Kidney epithelial cell (primary cell): ENCODE results near the gene PI4KB. TPM values are rescaled to one million over a fixed set of nuclear protein-coding genes. Genes with fewer than 3 reads are reported as not detected.

Experiments used
- DNase-seq: peaks from one replicate; pipeline ENCODE4 v3.0.0-alpha.2; 2010; ENCODE audit warnings: low read depth
- H3K27me3 ChIP-seq: 2 replicates; pipeline ENCODE4 v1.6.0; 2011; ENCODE audit warnings: low read length; ENCODE audit not compliant: control insufficient read depth, insufficient read depth
- H3K36me3 ChIP-seq: 2 replicates; pipeline ENCODE4 v1.5.1; 2011; ENCODE audit warnings: low read length; ENCODE audit not compliant: control insufficient read depth, insufficient read depth
- H3K4me3 ChIP-seq: 2 replicates; pipeline ENCODE4 v1.5.1; 2011; ENCODE audit warnings: low read depth, mild to moderate bottlenecking, control low read depth, low read length
- total RNA-seq: library from RNA; depleted of rRNA; stranded (reverse); fragments of >200 nt; gene quantifications from 2 replicates; pipeline ENCODE4 v1.2.3, GENCODE V29; 2015
- TF ChIP-seq, protein P1 (sequence below): IDR thresholded peaks from 2 replicates; pipeline ENCODE4 v1.5.1; 2011; ENCODE audit warnings: mild to moderate bottlenecking, moderate library complexity, low read length, control low read depth, inconsistent platforms; ENCODE audit not compliant: insufficient read depth, poor library complexity, severe bottlenecking

Gene PI4KB
- total RNA-seq, 1 donor from 2014 or later = 44.1 TPM

DNA sequence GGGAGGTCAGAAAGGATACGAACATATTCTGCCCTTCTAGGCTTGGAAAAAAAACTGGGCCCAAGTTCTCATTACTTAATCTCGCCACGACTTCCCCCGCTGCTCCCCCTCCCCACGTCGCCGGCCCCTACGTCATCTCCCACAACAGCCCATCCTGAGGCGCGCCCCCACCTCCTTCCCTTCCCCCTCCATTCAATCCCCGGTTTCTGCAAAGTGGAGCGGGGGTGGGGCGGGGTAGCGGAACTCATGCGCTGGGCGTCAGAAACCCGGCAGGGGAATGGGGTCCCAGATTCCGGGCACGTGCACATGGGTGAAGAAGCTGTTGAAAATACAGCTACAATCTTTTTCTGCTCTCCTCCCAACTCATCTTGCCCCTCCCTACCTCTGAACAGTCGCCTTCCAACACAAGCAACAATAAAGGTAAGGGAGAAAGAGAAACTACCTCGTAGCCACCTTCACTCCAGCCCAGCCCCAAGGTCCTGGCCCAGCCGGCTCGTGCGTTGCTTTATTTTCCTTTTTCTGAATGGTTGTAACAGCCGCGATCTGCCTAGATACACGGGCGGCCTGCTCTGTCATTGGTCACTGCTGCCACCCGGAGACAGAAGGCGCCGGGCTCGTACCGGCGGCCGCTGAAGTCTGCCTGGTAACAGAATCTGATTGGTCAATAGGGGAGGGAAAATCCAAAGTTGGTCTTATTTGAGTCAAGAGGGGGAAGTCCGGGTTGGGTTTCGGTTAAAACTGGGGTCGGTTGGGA is 19.7 kb upstream of the PI4KB start, which contains the start of gene RFX5:
Gene RFX5 (minus strand): TSS at position 484 of the 754 bp plus-strand sequence. CDS start 932 bp downstream, outside the sequence.
- TF ChIP-seq, protein P1, sequence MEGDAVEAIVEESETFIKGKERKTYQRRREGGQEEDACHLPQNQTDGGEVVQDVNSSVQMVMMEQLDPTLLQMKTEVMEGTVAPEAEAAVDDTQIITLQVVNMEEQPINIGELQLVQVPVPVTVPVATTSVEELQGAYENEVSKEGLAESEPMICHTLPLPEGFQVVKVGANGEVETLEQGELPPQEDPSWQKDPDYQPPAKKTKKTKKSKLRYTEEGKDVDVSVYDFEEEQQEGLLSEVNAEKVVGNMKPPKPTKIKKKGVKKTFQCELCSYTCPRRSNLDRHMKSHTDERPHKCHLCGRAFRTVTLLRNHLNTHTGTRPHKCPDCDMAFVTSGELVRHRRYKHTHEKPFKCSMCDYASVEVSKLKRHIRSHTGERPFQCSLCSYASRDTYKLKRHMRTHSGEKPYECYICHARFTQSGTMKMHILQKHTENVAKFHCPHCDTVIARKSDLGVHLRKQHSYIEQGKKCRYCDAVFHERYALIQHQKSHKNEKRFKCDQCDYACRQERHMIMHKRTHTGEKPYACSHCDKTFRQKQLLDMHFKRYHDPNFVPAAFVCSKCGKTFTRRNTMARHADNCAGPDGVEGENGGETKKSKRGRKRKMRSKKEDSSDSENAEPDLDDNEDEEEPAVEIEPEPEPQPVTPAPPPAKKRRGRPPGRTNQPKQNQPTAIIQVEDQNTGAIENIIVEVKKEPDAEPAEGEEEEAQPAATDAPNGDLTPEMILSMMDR = no peak
- H3K27me3 ChIP-seq = no peaks in the 10 kb centered on the region
- no peaks in the 10 kb centered on the region for H3K36me3 ChIP-seq
- peak; percentile 92 for DNase-seq
- peak within 1 kb of the TSS; percentile 61 for H3K4me3 ChIP-seq

DNA sequence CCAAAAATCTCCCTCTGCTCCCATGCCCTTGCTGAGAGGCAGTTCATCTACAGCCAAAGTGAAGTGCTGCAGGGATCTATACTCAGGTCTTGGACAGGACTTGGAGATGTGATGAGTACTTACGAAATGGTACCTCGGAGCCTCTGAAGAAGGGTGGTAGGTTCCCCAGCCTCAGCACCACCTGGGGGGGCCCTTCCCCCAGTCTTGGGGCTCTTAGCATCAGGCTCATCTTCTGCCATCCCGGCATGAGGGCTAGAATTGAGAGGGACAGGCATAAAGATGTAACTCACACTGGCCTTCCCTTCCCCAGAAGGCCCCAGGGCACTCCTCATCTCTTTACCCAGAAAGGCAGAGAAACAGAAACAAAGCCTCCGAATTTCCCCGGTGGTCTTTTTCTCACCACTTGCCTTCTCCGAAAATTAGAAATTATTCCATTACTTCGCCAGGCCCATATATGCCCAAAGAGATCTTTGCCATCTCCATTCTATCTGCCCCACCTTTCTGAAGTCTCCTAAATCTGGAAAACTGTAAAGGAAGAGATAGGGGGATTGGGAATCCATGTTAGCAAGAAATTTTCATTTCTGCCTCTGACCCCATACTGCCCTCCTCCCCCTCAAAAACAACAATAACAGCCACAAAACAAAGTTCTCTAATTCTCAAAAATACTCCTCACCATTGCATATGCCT is 19.0 kb upstream of the PI4KB start:
- H3K36me3 ChIP-seq = no peaks in the 10 kb centered on the region
- H3K27me3 ChIP-seq = no peaks in the 10 kb centered on the region
- TF ChIP-seq, protein P1 = no peak
- no peak for DNase-seq
- peak overlapping the region; percentile 61 for H3K4me3 ChIP-seq

DNA sequence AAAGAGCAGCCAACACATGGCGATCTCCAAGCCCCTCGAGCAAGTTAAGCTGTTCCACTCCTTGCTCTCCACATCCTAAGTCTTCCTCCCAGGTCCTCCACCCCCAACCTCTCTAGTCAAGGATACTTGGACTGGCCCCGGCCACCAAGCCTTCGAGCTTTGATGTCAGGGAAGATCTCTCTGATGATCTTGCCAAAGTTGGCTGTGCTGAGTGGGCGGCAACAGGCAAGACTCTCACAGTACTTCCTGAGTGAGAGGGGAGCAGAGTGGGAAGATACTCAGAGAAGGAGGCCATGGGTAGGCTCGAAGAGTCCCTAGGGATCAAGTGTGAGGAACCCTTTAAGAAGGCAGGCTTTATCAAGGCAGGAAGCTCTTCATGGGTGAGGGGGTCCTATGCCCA is 17.1 kb upstream of the PI4KB start:
- no peaks in the 10 kb centered on the region for H3K27me3 ChIP-seq
- DNase-seq = no peak
- no peak overlapping the region for H3K4me3 ChIP-seq
- H3K36me3 ChIP-seq = no peaks in the 10 kb centered on the region
- TF ChIP-seq, protein P1 = no peak

DNA sequence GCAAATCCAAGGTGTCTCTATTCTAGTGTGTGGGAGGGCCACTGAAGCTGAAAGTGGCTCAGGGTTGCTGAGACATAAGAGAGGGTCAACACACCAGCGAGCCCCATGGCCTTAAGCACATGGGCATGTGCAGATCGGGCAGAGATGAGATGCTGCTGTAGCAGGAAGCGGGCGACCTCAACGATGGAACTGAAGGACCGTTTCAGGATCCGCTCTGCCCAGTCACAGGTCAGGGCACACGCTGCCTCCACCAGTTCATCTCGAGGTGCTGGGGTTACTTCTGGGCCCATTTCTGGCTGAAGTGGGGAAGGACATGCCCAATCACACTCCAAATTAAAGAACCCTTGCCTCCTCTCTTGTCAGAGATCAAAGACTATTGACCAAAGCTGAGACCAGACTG is 16.4 kb upstream of the PI4KB start:
- Histone ChIP-seq H3K27me3 (no peaks in the 10 kb centered on the region), H3K36me3 (no peaks in the 10 kb centered on the region), H3K4me3 (no peak overlapping the region)
- DNase-seq = no peak
- TF ChIP-seq, protein P1 = no peak

DNA sequence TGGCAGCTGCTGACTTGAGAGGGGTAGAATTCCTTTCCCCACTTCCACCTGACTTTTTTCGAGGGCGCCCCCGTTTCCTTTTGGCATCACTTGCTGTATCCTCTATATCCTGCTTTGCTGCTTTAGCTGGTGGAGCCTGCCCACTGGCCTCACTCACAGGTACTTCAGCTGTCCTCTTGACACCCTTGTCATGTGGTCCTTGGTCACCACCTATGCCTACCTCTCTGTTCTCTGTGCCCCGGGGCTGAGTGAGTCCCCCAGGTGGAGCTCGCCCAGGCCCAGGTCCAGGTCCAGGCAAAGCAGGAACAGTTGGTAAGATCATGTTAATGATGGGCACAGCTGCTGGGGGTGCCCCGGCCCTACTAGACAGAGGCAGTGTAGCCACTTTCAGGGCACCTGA is 15.4 kb upstream of the PI4KB start:
- DNase-seq = no peak
- H3K4me3 ChIP-seq = no peak overlapping the region
- no peaks in the 10 kb centered on the region for H3K27me3 ChIP-seq
- TF ChIP-seq, protein P1 = no peak
- H3K36me3 ChIP-seq = no peaks in the 10 kb centered on the region
